ENCODE measurements around the gene GPR141.

GRCh38 chr7:37657816-37658215, 25.8 kb upstream of the GPR141 start:
- TF ChIP-seq MAFK (IDR thresholded peaks at IDR 0.05; ENCODE audit: partially characterized antibody) (no peak), EP300 (IDR thresholded peaks at IDR 0.05) (no peak), JUN (IDR thresholded peaks at IDR 0.05) (no peak), PHF8 (IDR thresholded peaks at IDR 0.05; ENCODE audit: borderline replicate concordance, low read depth) (no peak), POLR2A (IDR thresholded peaks at IDR 0.05; ENCODE audit: low read length) (no peak), POLR2AphosphoS2 (conservative IDR thresholded peaks at IDR 0.05; ENCODE audit: low read length) (no peak), RNF2 (IDR thresholded peaks at IDR 0.05; ENCODE audit: borderline replicate concordance, low read depth) (no peak), MAX (IDR thresholded peaks at IDR 0.05) (no peak), CTCF (IDR thresholded peaks at IDR 0.05) (no peak), HMGXB4 (CRISPR knock-in tag; IDR thresholded peaks at IDR 0.05; ENCODE audit: borderline replicate concordance) (no peak), RAD21 (conservative IDR thresholded peaks at IDR 0.05 in 1 of 2, IDR thresholded peaks at IDR 0.05 in 1 of 2) (no peak)
